ENCODE measurements around the gene RFTN1.

DNA sequence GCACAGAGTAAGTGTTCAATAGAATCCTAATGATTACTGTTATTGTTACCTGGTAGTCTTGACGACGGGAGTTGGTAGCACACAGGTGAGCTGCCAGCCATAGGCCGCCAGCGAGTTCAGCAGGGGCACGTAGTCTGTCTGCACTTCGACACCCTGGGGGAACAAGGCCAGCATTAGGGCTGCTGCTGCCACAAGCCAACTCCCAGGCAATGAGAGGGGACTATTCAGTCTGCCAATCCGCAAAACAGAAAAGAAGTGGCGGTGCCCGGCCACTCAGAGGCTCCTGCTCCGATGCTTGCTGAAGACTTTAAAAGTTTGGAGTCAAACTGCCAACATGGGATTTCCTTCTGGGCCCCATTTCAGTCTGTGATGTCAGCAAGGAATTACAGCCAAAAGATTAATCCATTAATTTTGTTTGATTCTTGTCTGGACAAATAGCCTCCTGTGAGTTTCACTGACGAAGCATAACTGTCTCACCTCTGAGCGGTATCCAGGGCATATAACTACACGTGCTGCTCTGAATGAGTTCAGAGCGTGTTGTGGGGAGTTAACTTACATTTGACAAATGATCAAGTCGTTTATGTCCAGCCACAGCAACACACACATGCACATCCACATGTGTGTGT is 186.7 kb downstream of the RFTN1 start:
- TF ChIP-seq POLR2A (IDR thresholded peaks at IDR 0.05; ENCODE audit: low read length) (no peak), GATA1 (IDR thresholded peaks at IDR 0.05; ENCODE audit: low read depth, low read length) (no peak)
